NAMALWA (cell line): ENCODE data around the gene PAX5.
A peak's percentile ranks its signal among the peaks of the same experiment; 100 is the strongest.
"Not testable (repeated sequence)": the region's sequence is repeated elsewhere in the genome, so short reads cannot be mapped to it uniquely, and the experiment has no call there.

Experiments used
- DNase-seq: peaks from one replicate; pipeline ENCODE4 v3.0.0-alpha.2; 2015; ENCODE audit warnings: low spot score

PAX5 gene

GRCh38 chr9:36877239-36877638 is 156.8 kb downstream of the PAX5 start:
- no peak for DNase-seq

GRCh38 chr9:36876056-36876455 is 158.0 kb downstream of the PAX5 start:
- no peak for DNase-seq

GRCh38 chr9:36874921-36875320 is 159.1 kb downstream of the PAX5 start:
- no peak for DNase-seq

GRCh38 chr9:36874261-36874660 is 159.8 kb downstream of the PAX5 start:
- DNase-seq = no peak

GRCh38 chr9:36873247-36873875 is 160.7 kb downstream of the PAX5 start:
- DNase-seq = peak; percentile 74

GRCh38 chr9:36872641-36873040 is 161.4 kb downstream of the PAX5 start:
- no peak for DNase-seq

- no peak for DNase-seq
Measured at GRCh38 chr9:36871606-36872005, 162.5 kb downstream of the PAX5 start.

GRCh38 chr9:36870960-36871359 is 163.1 kb downstream of the PAX5 start:
- DNase-seq = no peak

- DNase-seq = not testable (repeated sequence)
Measured at GRCh38 chr9:36869605-36870004, 164.5 kb downstream of the PAX5 start.

GRCh38 chr9:36868586-36869282 is 165.3 kb downstream of the PAX5 start:
- DNase-seq = no peak

GRCh38 chr9:36867672-36868471 is 166.2 kb downstream of the PAX5 start:
- DNase-seq = no peak

- no peak for DNase-seq
Measured at GRCh38 chr9:36867241-36867640, 166.8 kb downstream of the PAX5 start.

- DNase-seq = no peak
Measured at GRCh38 chr9:36866840-36867239, 167.2 kb downstream of the PAX5 start.

GRCh38 chr9:36865731-36866635 is 168.1 kb downstream of the PAX5 start:
- no peak for DNase-seq

- no peak for DNase-seq
Measured at GRCh38 chr9:36864491-36865410, 169.3 kb downstream of the PAX5 start.

GRCh38 chr9:36862206-36863145 is 171.6 kb downstream of the PAX5 start:
- DNase-seq = no peak

- DNase-seq = no peak
Measured at GRCh38 chr9:36861528-36862205, 172.4 kb downstream of the PAX5 start.

GRCh38 chr9:36858805-36859375 is 175.2 kb downstream of the PAX5 start:
- DNase-seq = no peak
